K562 (cell line): ENCODE measurements around the gene ARIH1.

Experiments
- ATF3 ChIP-seq, 2 experiments: fragments of 450-650 bp in 1 of 2; sonication (generic) in 1 of 2; formaldehyde crosslinking in 1 of 2; IDR thresholded peaks in 1 of 2; conservative IDR thresholded peaks in 1 of 2; 2 replicates each; pipeline versions ENCODE4 v1.6.1 to v1.8.1; 2016 to 2023; ENCODE audit warnings: mild to moderate bottlenecking in 2 of 2, moderate library complexity in 2 of 2, inconsistent platforms in 1 of 2, missing genetic modification reagents in 1 of 2
- CBX3 ChIP-seq, 2 experiments: IDR thresholded peaks; 1 replicate in 1 of 2; 2 replicates in 1 of 2; pipeline ENCODE4 v1.6.1; 2012; ENCODE audit warnings: inconsistent platforms in 2 of 2, low read length in 2 of 2, borderline replicate concordance in 1 of 2, control low read depth in 1 of 2
- CBX8 ChIP-seq: fragments of 200-600 bp; sonication (generic); IDR thresholded peaks from 2 replicates; pipeline ENCODE4 v1.6.1; 2012; ENCODE audit warnings: borderline replicate concordance, mixed run types, low read depth, mild to moderate bottlenecking, moderate library complexity, mixed read lengths, low read length, control low read depth, inconsistent platforms; ENCODE audit not compliant: poor library complexity, severe bottlenecking; ENCODE audit errors: extremely low read depth
- COPS2 ChIP-seq: fragments of 450-650 bp; conservative IDR thresholded peaks from 2 replicates; pipeline ENCODE4 v1.6.1; 2016; ENCODE audit warnings: mild to moderate bottlenecking, moderate library complexity
- CTCF ChIP-seq, 3 experiments: IDR thresholded peaks in 2 of 3; conservative IDR thresholded peaks in 1 of 3; 2 replicates each; pipeline ENCODE4 v1.5.1; 2011 to 2012; ENCODE audit warnings: low read length in 3 of 3, mild to moderate bottlenecking in 3 of 3, control low read depth in 2 of 3, improper control_type of control experiment in 1 of 3, inconsistent platforms in 1 of 3, low read depth in 1 of 3, mixed read lengths in 1 of 3, moderate library complexity in 1 of 3; ENCODE audit not compliant: insufficient read depth in 2 of 3
- EZH2 ChIP-seq: IDR thresholded peaks from 2 replicates; pipeline ENCODE4 v1.6.1; 2012; ENCODE audit warnings: low read depth, mild to moderate bottlenecking, inconsistent platforms, low read length, borderline replicate concordance
- POLR3A ChIP-seq: IDR thresholded peaks from 2 replicates; pipeline ENCODE4 v1.6.1; 2011; ENCODE audit warnings: borderline replicate concordance, mild to moderate bottlenecking, moderate library complexity; ENCODE audit not compliant: insufficient read length, insufficient read depth; ENCODE audit errors: extremely low read depth
- PTBP1 ChIP-seq: fragments of 200-400 bp; formaldehyde crosslinking; IDR thresholded peaks from 2 replicates; pipeline ENCODE4 v1.6.1; 2017; ENCODE audit warnings: low read depth, low read length
- REST ChIP-seq, 2 experiments: fragments of 450-650 bp; formaldehyde crosslinking in 1 of 2; IDR thresholded peaks; 2 replicates each; pipeline versions ENCODE4 v1.4.0 to v1.6.1; 2014 to 2020; ENCODE audit warnings: mild to moderate bottlenecking in 2 of 2, borderline replicate concordance in 1 of 2, low read depth in 1 of 2
- SMC3 ChIP-seq: conservative IDR thresholded peaks from 2 replicates; pipeline ENCODE4 v1.6.1; 2011; ENCODE audit warnings: low read depth, low read length, improper control_type of control experiment; ENCODE audit not compliant: insufficient read depth
- TARDBP ChIP-seq: fragments of 450-650 bp; IDR thresholded peaks from 2 replicates; pipeline ENCODE4 v1.6.1; 2016
- ZNF12 ChIP-seq: sonication (generic); formaldehyde crosslinking; IDR thresholded peaks from 2 replicates; pipeline ENCODE4 v1.4.0; 2020; ENCODE audit warnings: mild to moderate bottlenecking, missing genetic modification reagents

GRCh38 chr15:72516777-72517176 lies 42.6 kb downstream of the ARIH1 start:
- TF ChIP-seq CBX3 (IDR thresholded peaks at IDR 0.05; ENCODE audit: borderline replicate concordance in 1 of 2, low read length in 2 of 2), result no peak
- no peak for TF ChIP-seq ATF3 (IDR thresholded peaks at IDR 0.05)
- no peak for TF ChIP-seq ATF3 (CRISPR knock-in tag; conservative IDR thresholded peaks at IDR 0.05)
- no peak for TF ChIP-seq CTCF (IDR thresholded peaks at IDR 0.05 in 2 of 3, conservative IDR thresholded peaks at IDR 0.05 in 1 of 3; ENCODE audit: insufficient read depth in 2 of 3, low read depth in 1 of 3, low read length in 3 of 3)
- TF ChIP-seq ZNF12 (CRISPR knock-in tag), result no peak
- no peak for TF ChIP-seq EZH2
- no peak for TF ChIP-seq SMC3
- TF ChIP-seq REST (IDR thresholded peaks at IDR 0.05; ENCODE audit: borderline replicate concordance), result no peak
- no peak for TF ChIP-seq REST (CRISPR knock-in tag; IDR thresholded peaks at IDR 0.05; ENCODE audit: low read depth)
- TF ChIP-seq POLR3A, result no peak
- TF ChIP-seq TARDBP, result no peak
- no peak for TF ChIP-seq COPS2
- no peak for TF ChIP-seq CBX8
- no peak for TF ChIP-seq PTBP1
